H1 (cell line): ENCODE measurements around the gene IFNGR1. TPM values are rescaled to one million over a fixed set of nuclear protein-coding genes. Genes with fewer than 3 reads are reported as not detected.

Experiments used
- NANOG ChIP-seq: IDR thresholded peaks from 2 replicates; pipeline ENCODE4 v1.6.1; 2011; ENCODE audit warnings: low read length, low read depth, mild to moderate bottlenecking, inconsistent platforms; ENCODE audit not compliant: insufficient read depth, poor library complexity, severe bottlenecking
- ZNF274 ChIP-seq: IDR thresholded peaks from 2 replicates; pipeline ENCODE4 v1.7.0; 2012; ENCODE audit warnings: low read length, borderline replicate concordance; ENCODE audit errors: extremely low read depth
- polyA plus RNA-seq, 7 experiments: library from polyadenylated mRNA; depleted of rRNA in 3 of 7; stranded (reverse) in 5 of 7; unstranded in 2 of 7; fragments of >200 nt in 5 of 7; fragments of 200-250 nt in 2 of 7; gene quantifications; 1 replicate in 5 of 7; 2 replicates in 1 of 7; 4 replicates in 1 of 7; pipeline versions ENCODE4 v1.2.1 to v1.2.3, GENCODE V29; 2011 to 2013; ENCODE audit warnings: missing spikeins in 2 of 7, mixed read lengths in 2 of 7
- total RNA-seq: library from RNA; stranded (reverse); fragmentation: NEBNext Ultra II Directional; extraction: Animal tissue kit (Norgen Biotek cat#: 25700); gene quantifications from 2 replicates; pipeline ENCODE4 v1.2.1, GENCODE V29; 2021

IFNGR1 gene
- total and polyA plus RNA-seq, 2 of the 8 experiments (the other 6 are each of a cell fraction or from before 2014, with no cell fraction given): 9.7 to 20.9 TPM

DNA sequence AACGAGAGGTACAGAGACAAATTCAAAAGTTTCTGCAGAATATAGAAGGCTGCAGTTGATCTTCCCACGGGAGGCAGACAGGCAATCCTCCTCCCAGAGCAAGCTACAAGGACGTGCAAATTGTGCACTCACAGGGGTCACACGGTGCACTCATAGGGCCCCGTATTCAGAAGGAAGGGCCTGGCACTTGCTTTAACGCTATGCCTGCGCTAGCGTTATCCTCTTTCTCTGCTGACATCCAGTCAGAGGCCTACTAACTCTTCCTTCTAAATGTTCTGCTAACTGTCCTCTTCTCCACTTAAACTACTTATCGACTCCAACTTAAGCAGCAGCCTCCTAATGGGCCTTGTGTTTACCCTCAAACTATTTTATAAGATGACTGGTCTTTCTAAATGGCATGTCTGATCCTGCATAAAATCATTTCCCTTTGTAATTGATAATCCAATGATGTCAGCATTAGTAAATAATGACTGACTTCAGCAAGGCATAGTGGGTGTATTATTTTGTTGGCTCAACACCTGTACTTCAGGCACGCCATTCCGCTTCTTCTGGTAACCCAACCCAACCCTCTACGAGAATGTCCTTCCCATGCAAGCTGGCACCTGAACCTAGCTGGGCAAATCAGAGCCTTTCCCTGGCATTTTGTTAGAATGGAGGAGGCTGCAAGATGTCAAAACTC lies 2.2 kb downstream of the IFNGR1 start (continued):
- TF ChIP-seq ZNF274 (no peak), NANOG (no peak)
- TF ChIP-seq, all 59 proteins: peak for 0
